ES-I3 (cell line): ENCODE results near the gene SH2D7.
"Not testable (repeated sequence)": the region's sequence is repeated elsewhere in the genome, so short reads cannot be mapped to it uniquely, and the experiment has no call there.

Experiments
- H3K36me3 ChIP-seq: 2 replicates; pipeline ENCODE4 v1.6.1; 2013; ENCODE audit warnings: mild to moderate bottlenecking, low read length, control low read depth, moderate library complexity; ENCODE audit not compliant: insufficient read depth
- H3K4me1 ChIP-seq: 2 replicates; pipeline ENCODE4 v1.6.1; 2013; ENCODE audit warnings: mild to moderate bottlenecking, control low read depth, low read length; ENCODE audit not compliant: insufficient read depth
- H3K9ac ChIP-seq: 2 replicates; pipeline ENCODE4 v1.6.1; 2013; ENCODE audit warnings: low read depth, mild to moderate bottlenecking, low read length, moderate library complexity
- H3K9me3 ChIP-seq: 2 replicates; pipeline ENCODE4 v1.6.1; 2013; ENCODE audit warnings: mild to moderate bottlenecking, low read length, moderate library complexity; ENCODE audit not compliant: control insufficient read depth, insufficient read depth

The SH2D7 gene

GRCh38 chr15:78146425-78147154 is 54.2 kb downstream of the SH2D7 start:
- H3K4me1 ChIP-seq = peaks cover 17% of the 10 kb centered on the region
- no peaks in the 10 kb centered on the region for H3K36me3 ChIP-seq
- no peaks in the 10 kb centered on the region for H3K9me3 ChIP-seq
- H3K9ac ChIP-seq = no peak overlapping the region

- Histone ChIP-seq H3K4me1 (peaks cover 17% of the 10 kb centered on the region), H3K9ac (no peak overlapping the region), H3K36me3 (no peaks in the 10 kb centered on the region), H3K9me3 (no peaks in the 10 kb centered on the region)
Measured at GRCh38 chr15:78147566-78147965, 55.2 kb downstream of the SH2D7 start.

DNA sequence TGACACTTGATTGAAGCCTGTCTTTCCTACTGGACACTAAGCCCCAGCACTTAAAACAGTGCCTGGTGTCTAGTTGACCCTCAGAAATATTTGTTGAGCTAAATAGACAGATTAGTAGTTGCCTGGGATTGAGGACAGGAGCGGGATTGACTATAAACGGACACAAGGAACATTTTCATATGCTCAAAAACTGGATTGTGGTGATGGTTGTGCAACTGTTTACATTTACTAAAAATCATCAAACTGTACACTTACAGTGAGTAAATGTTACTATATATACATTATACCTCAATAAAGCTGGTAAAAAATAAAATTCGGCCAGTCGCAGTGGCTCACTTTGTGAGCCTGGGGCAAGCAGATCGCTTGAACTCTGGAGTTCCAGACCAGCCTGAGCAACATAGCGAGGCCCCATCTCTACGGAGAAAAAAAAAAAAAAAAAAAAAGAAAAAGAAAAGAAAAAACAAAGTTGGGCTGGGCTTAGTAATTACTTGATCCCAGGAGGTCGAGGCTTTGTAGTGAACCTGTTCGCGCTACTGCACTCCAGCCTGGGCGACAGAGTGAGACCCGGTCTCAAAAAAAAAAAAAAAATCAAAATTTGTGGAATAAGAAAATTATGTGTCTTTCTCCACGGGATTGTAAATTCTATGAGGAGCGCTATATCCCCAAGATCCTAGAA is 56.2 kb downstream of the SH2D7 start:
- H3K9me3 ChIP-seq = no peaks in the 10 kb centered on the region
- H3K36me3 ChIP-seq = no peaks in the 10 kb centered on the region
- H3K9ac ChIP-seq = peak overlapping the region; percentile 86

DNA sequence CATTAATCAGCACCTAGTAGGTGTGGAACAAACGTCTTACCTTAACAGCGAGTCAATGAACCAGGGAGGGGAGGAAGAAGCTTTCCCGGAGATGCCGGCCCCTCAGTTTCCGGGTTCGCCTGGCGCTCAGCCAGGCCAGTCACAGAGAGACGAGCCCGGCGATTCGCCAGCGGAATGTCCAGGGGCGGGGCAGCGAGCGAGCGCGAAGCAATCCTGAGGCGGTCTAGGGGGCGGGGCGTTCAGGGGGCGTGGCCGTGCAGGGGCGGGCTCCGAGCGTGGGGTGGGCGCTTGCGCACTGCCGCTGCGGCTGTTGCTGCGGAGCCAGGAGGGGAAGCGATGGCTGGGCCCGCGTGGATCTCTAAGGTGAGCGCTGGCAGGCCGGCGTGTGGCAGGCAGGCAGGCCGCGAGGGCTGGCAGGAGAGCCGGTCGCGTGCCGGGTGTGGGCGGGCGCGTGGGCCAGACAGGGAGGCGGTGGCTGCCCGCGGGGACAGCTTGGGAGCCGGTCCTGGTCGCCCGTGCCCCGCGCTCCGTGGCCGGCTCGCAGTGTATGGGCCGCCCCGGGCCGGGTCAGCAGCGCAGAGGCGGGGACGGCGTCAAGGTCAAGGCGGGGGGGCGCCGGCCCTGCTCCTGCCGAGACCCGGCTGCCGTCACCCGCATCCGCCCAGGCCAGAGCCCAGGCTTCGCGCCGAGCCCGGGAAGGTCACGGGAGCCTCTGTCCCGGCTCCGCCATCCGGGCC is 56.9 kb downstream of the SH2D7 start, which contains the start of gene IDH3A:
Gene IDH3A (plus strand): TSS at position 295 of the 737 bp plus-strand sequence. CDS start 42 bp downstream, at position 337.
- Histone ChIP-seq H3K4me1 (peaks cover 17% of the 10 kb centered on the region), H3K9ac (peak within 1 kb of the TSS; percentile 86), H3K36me3 (no peaks in the 10 kb centered on the region), H3K9me3 (no peaks in the 10 kb centered on the region)

More for the DNA sequence above, 56.2 kb downstream of the SH2D7 start:
- H3K4me1 ChIP-seq = peaks cover 17% of the 10 kb centered on the region

- H3K9me3 ChIP-seq = no peaks in the 10 kb centered on the region
- H3K4me1 ChIP-seq = peaks cover 17% of the 10 kb centered on the region
- peak overlapping the region; percentile 86; the same call in 1 of the 2 replicates for H3K9ac ChIP-seq
- no peaks in the 10 kb centered on the region for H3K36me3 ChIP-seq
Measured at GRCh38 chr15:78149805-78150751, 57.7 kb downstream of the SH2D7 start.

- H3K4me1 ChIP-seq = peaks cover 23% of the 10 kb centered on the region
- not testable (repeated sequence) for H3K9me3 ChIP-seq, H3K9ac ChIP-seq, H3K36me3 ChIP-seq
Measured at GRCh38 chr15:78151075-78151474, 58.7 kb downstream of the SH2D7 start.
